H9 (cell line): ENCODE results near the gene CCDC134. TPM values are rescaled to one million over a fixed set of nuclear protein-coding genes. Genes with fewer than 3 reads are reported as not detected.

Source experiments
- DNase-seq: peaks from one replicate; pipeline ENCODE4 v3.0.0-alpha.2; 2017
- H2AFZ ChIP-seq: one replicate; pipeline ENCODE4 v1.6.1; 2013; ENCODE audit warnings: mild to moderate bottlenecking, low read length, control low read depth, moderate library complexity
- H2AK5ac ChIP-seq: 2 replicates; pipeline ENCODE4 v1.6.1; 2013; ENCODE audit warnings: low read length, control low read depth, mixed read lengths; ENCODE audit not compliant: insufficient read length
- H2BK120ac ChIP-seq: one replicate; pipeline ENCODE4 v1.6.1; 2013; ENCODE audit warnings: low read depth, mild to moderate bottlenecking, low read length, control low read depth, inconsistent platforms; ENCODE audit not compliant: poor library complexity, severe bottlenecking
- H2BK12ac ChIP-seq: 2 replicates; pipeline ENCODE4 v1.6.1; 2013; ENCODE audit warnings: low read length, control low read depth, mixed read lengths, low read depth; ENCODE audit not compliant: insufficient read length
- H2BK15ac ChIP-seq: 2 replicates; pipeline ENCODE4 v1.6.1; 2013; ENCODE audit warnings: low read depth, low read length, control low read depth
- H2BK20ac ChIP-seq: one replicate; pipeline ENCODE4 v1.6.1; 2013; ENCODE audit warnings: low read depth, mild to moderate bottlenecking, low read length, control low read depth, inconsistent platforms; ENCODE audit not compliant: poor library complexity, severe bottlenecking
- H2BK5ac ChIP-seq: 2 replicates; pipeline ENCODE4 v1.6.1; 2013; ENCODE audit warnings: low read length, control low read depth, mixed read lengths; ENCODE audit not compliant: insufficient read length
- H3K14ac ChIP-seq: 2 replicates; pipeline ENCODE4 v1.6.1; 2013; ENCODE audit warnings: low read length, control low read depth; ENCODE audit not compliant: insufficient read depth
- H3K18ac ChIP-seq: 2 replicates; pipeline ENCODE4 v1.6.1; 2013; ENCODE audit warnings: low read depth, mild to moderate bottlenecking, mixed read lengths, low read length, control low read depth; ENCODE audit not compliant: insufficient read length
- H3K23ac ChIP-seq: 2 replicates; pipeline ENCODE4 v1.6.1; 2013; ENCODE audit warnings: low read length, control low read depth, mixed read lengths, low read depth; ENCODE audit not compliant: insufficient read length
- H3K23me2 ChIP-seq: 2 replicates; pipeline ENCODE4 v1.6.1; 2013; ENCODE audit warnings: low read depth, mild to moderate bottlenecking, mixed read lengths, low read length, control low read depth; ENCODE audit not compliant: insufficient read length, poor library complexity, severe bottlenecking
- H3K27ac ChIP-seq: 2 replicates; pipeline ENCODE4 v1.5.1; 2013; ENCODE audit warnings: low read length, control low read depth, mixed read lengths, low read depth; ENCODE audit not compliant: insufficient read length
- H3K27me3 ChIP-seq: 2 replicates; pipeline ENCODE4 v1.6.1; 2013; ENCODE audit warnings: low read length, control low read depth, inconsistent platforms; ENCODE audit not compliant: insufficient read depth
- H3K4ac ChIP-seq: 2 replicates; pipeline ENCODE4 v1.6.1; 2013; ENCODE audit warnings: low read depth, mild to moderate bottlenecking, control low read depth, inconsistent platforms, low read length, moderate library complexity
- H3K4me1 ChIP-seq: 2 replicates; pipeline ENCODE4 v1.6.1; 2013; ENCODE audit warnings: low read length, control low read depth, inconsistent platforms; ENCODE audit not compliant: insufficient read depth
- H3K4me2 ChIP-seq: 2 replicates; pipeline ENCODE4 v1.6.1; 2013; ENCODE audit warnings: low read length, control low read depth, mixed read lengths; ENCODE audit not compliant: insufficient read length, insufficient read depth
- H3K56ac ChIP-seq: 2 replicates; pipeline ENCODE4 v1.6.1; 2013; ENCODE audit warnings: low read depth, mild to moderate bottlenecking, mixed read lengths, low read length, control low read depth; ENCODE audit not compliant: insufficient read length
- H3K79me1 ChIP-seq: 2 replicates; pipeline ENCODE4 v1.6.1; 2013; ENCODE audit warnings: low read depth, mild to moderate bottlenecking, moderate library complexity, low read length, control low read depth, inconsistent platforms; ENCODE audit not compliant: insufficient read depth, poor library complexity, severe bottlenecking
- H3K79me2 ChIP-seq: 2 replicates; pipeline ENCODE4 v1.6.1; 2013; ENCODE audit warnings: low read length, control low read depth, inconsistent platforms; ENCODE audit not compliant: insufficient read depth
- H3K9ac ChIP-seq: 2 replicates; pipeline ENCODE4 v1.6.1; 2013; ENCODE audit warnings: low read length, control low read depth, mixed read lengths; ENCODE audit not compliant: insufficient read length; ENCODE audit errors: extremely low read depth
- H3K9me3 ChIP-seq: one replicate; pipeline ENCODE4 v1.6.1; 2013; ENCODE audit warnings: low read depth, low read length, inconsistent platforms; ENCODE audit not compliant: control insufficient read depth
- H3T11ph ChIP-seq: one replicate; pipeline ENCODE4 v1.6.1; 2013; ENCODE audit warnings: mild to moderate bottlenecking, low read length, control low read depth, inconsistent platforms
- H4K20me1 ChIP-seq: one replicate; pipeline ENCODE4 v1.6.1; 2013; ENCODE audit not compliant: control insufficient read depth, insufficient read length, insufficient read depth
- H4K5ac ChIP-seq: 2 replicates; pipeline ENCODE4 v1.6.1; 2013; ENCODE audit warnings: low read depth, mild to moderate bottlenecking, mixed read lengths, low read length, control low read depth; ENCODE audit not compliant: insufficient read length
- H4K8ac ChIP-seq: replicated peaks from 2 replicates; pipeline ENCODE4 v1.6.1; 2013; ENCODE audit warnings: low read length, control low read depth, mixed read lengths, low read depth; ENCODE audit not compliant: insufficient read length
- H4K91ac ChIP-seq: 2 replicates; pipeline ENCODE4 v1.6.1; 2013; ENCODE audit warnings: low read depth, mild to moderate bottlenecking, moderate library complexity, mixed read lengths, low read length, control low read depth; ENCODE audit not compliant: insufficient read length
- H3K27ac Mint-ChIP-seq, 3 experiments: 2 replicates in 2 of 3; 3 replicates in 1 of 3; pipeline ENCODE4 v1.8.0; 2020 to 2021; ENCODE audit warnings: mixed read lengths in 3 of 3, mild to moderate bottlenecking in 1 of 3, moderate library complexity in 1 of 3
- H3K27me3 Mint-ChIP-seq: 2 replicates; pipeline ENCODE4 v1.8.0; 2021; ENCODE audit warnings: low read depth, mild to moderate bottlenecking, moderate library complexity, mixed read lengths
- H3K36me3 Mint-ChIP-seq, 3 experiments: 2 replicates in 2 of 3; 3 replicates in 1 of 3; pipeline ENCODE4 v1.8.0; 2020 to 2021; ENCODE audit warnings: low read depth in 3 of 3, mixed read lengths in 3 of 3; ENCODE audit not compliant: insufficient read depth in 1 of 3
- H3K4me1 Mint-ChIP-seq, 2 experiments: 2 replicates each; pipeline ENCODE4 v1.8.0; 2020; ENCODE audit warnings: mixed read lengths in 2 of 2
- H3K4me3 Mint-ChIP-seq, 2 experiments: 2 replicates in 1 of 2; 3 replicates in 1 of 2; pipeline ENCODE4 v1.8.0; 2020 to 2021; ENCODE audit warnings: mild to moderate bottlenecking in 2 of 2, mixed read lengths in 2 of 2, moderate library complexity in 1 of 2
- H3K9me3 Mint-ChIP-seq, 2 experiments: 2 replicates in 1 of 2; 3 replicates in 1 of 2; pipeline ENCODE4 v1.8.0; 2020; ENCODE audit warnings: mild to moderate bottlenecking in 2 of 2, mixed read lengths in 2 of 2, moderate library complexity in 1 of 2
- total RNA-seq: library from RNA; stranded (reverse); gene quantifications from 2 replicates; pipeline ENCODE4 v1.2.1, GENCODE V29; 2021
- TF ChIP-seq, protein P1 (sequence below): fragments of 200-600 bp; sonication (generic); conservative IDR thresholded peaks from 3 replicates; pipeline ENCODE4 v1.8.0; 2021; ENCODE audit warnings: antibody characterized with exemption, mild to moderate bottlenecking

The CCDC134 gene
- total RNA-seq, 1 experiment from 2014 or later = 20.7 TPM

DNA sequence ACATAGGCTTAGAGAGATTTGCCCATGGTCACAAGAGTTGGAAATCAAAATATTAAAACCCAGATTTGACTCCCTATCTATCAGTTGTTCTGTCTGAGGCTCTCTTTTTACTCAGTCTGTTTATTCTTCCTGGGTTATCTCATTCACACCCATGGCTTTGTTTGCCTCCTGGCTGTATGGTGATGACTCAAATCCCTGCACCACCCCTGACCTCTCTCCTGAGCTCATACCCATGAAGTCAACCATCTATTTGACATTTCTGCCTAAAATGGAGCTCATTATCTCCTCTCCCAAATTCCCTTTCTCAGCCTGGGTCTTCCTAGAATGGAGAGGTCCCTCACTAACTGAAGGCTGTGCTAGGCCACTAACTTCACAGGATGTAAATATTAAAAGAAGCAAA is 27.8 kb upstream of the CCDC134 start:
- H3K23me2 ChIP-seq = no peaks in the 10 kb centered on the region

More for the DNA sequence above, 27.8 kb upstream of the CCDC134 start:
- TF ChIP-seq, protein P1, sequence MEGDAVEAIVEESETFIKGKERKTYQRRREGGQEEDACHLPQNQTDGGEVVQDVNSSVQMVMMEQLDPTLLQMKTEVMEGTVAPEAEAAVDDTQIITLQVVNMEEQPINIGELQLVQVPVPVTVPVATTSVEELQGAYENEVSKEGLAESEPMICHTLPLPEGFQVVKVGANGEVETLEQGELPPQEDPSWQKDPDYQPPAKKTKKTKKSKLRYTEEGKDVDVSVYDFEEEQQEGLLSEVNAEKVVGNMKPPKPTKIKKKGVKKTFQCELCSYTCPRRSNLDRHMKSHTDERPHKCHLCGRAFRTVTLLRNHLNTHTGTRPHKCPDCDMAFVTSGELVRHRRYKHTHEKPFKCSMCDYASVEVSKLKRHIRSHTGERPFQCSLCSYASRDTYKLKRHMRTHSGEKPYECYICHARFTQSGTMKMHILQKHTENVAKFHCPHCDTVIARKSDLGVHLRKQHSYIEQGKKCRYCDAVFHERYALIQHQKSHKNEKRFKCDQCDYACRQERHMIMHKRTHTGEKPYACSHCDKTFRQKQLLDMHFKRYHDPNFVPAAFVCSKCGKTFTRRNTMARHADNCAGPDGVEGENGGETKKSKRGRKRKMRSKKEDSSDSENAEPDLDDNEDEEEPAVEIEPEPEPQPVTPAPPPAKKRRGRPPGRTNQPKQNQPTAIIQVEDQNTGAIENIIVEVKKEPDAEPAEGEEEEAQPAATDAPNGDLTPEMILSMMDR = no peak
- Histone ChIP-seq H2BK15ac (no peak overlapping the region), H3K14ac (no peak overlapping the region), H4K20me1 (no peaks in the 10 kb centered on the region), H3K4me2 (no peak overlapping the region), H3T11ph (no peak overlapping the region), H3K23ac (no peak overlapping the region), H2BK120ac (no peak overlapping the region), H3K4ac (no peak overlapping the region), H3K79me2 (no peaks in the 10 kb centered on the region), H3K79me1 (no peaks in the 10 kb centered on the region), H2AK5ac (no peak overlapping the region), H3K4me1 (no peaks in the 10 kb centered on the region; the same call in 1 of the 2 replicates), H3K27me3 (no peaks in the 10 kb centered on the region), H2BK12ac (no peak overlapping the region), H4K5ac (no peak overlapping the region), H2BK5ac (no peak overlapping the region), H4K91ac (no peak overlapping the region), H3K18ac (no peak overlapping the region), H4K8ac (no peak overlapping the region), H3K9ac (no peak overlapping the region), H3K56ac (no peak overlapping the region), H2AFZ (no peak overlapping the region), H2BK20ac (no peak overlapping the region), H3K9me3 (no peaks in the 10 kb centered on the region), H3K27ac (no peak overlapping the region)
- Mint-ChIP-seq H3K4me1 (peaks cover 3 to 5% of the 10 kb centered on the region in 2 experiments; a peak in 3 of 4 replicates), H3K27me3 (peaks cover 12% of the 10 kb centered on the region), H3K9me3 (no peaks in the 10 kb centered on the region), H3K4me3 (no peak overlapping the region), H3K36me3 (no peaks in the 10 kb centered on the region), H3K27ac (no peak overlapping the region)
- DNase-seq = no peak
